ENCODE data around the gene SUSD4. TPM values are rescaled to one million over a fixed set of nuclear protein-coding genes. Genes with fewer than 3 reads are reported as not detected.
"Not testable (repeated sequence)": the region's sequence is repeated elsewhere in the genome, so short reads cannot be mapped to it uniquely, and the experiment has no call there.

Gene SUSD4
- total and polyA plus RNA-seq, 8 donors = 2.0 to 29.2 (median 25.0) TPM

DNA sequence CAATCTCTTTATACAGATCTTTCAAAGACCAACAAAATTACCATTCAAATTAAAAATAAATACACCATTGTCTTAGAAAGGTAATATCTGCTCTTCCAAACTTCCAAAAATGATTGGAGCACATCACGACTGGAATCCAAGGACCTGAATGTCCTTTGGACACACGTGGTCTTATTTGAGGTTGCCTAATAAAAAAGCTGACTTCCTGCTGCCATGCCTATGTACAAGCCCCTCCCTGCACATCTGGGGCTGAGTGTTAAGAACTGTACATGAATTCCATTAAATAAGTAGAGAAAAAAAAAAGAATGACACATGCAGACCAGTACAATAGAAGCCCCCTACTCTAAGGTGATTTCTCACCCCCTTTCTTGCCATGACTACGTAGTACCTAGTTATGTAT is 73.6 kb downstream of the SUSD4 start:
- no peak for ATAC-seq
- Histone ChIP-seq H3K4me1 (no peaks in the 10 kb centered on the region), H3K9me3 (no peaks in the 10 kb centered on the region), H3K27ac (no peak overlapping the region), H3K4me3 (no peak overlapping the region), H3K36me3 (no peaks in the 10 kb centered on the region), H3K27me3 (no peaks in the 10 kb centered on the region)
- TF ChIP-seq, protein P1, sequence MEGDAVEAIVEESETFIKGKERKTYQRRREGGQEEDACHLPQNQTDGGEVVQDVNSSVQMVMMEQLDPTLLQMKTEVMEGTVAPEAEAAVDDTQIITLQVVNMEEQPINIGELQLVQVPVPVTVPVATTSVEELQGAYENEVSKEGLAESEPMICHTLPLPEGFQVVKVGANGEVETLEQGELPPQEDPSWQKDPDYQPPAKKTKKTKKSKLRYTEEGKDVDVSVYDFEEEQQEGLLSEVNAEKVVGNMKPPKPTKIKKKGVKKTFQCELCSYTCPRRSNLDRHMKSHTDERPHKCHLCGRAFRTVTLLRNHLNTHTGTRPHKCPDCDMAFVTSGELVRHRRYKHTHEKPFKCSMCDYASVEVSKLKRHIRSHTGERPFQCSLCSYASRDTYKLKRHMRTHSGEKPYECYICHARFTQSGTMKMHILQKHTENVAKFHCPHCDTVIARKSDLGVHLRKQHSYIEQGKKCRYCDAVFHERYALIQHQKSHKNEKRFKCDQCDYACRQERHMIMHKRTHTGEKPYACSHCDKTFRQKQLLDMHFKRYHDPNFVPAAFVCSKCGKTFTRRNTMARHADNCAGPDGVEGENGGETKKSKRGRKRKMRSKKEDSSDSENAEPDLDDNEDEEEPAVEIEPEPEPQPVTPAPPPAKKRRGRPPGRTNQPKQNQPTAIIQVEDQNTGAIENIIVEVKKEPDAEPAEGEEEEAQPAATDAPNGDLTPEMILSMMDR (IDR thresholded peaks at IDR 0.05) = no peak
- intact Hi-C loops (cut with DNase I) = no loop called here
- DNase-seq = no peak

DNA sequence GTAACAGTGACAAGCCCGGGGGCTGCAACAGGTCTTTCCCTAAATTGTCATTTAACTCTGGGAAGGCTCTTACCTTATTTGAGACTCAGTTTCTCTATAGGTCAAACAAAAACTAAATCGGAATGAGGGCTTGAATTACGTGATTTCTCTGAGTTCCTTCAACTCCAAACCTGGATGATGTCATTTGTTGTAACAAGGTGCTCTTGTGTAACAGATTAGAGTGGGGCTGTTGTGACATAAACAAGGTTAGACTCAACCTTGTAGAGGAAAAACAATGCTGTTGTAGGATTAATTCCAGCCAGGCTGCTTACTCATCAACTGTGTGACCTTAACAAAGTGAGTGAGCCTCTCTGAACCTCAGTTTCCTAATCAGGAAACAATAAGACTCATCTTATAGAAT is 74.4 kb downstream of the SUSD4 start:
- DNase-seq = no peak
- TF ChIP-seq, protein P1 (IDR thresholded peaks at IDR 0.05) = no peak
- Histone ChIP-seq H3K36me3 (no peaks in the 10 kb centered on the region), H3K27me3 (no peaks in the 10 kb centered on the region), H3K27ac (no peak overlapping the region), H3K4me3 (no peak overlapping the region), H3K4me1 (no peaks in the 10 kb centered on the region), H3K9me3 (no peaks in the 10 kb centered on the region)
- ATAC-seq = no peak
- intact Hi-C loops (cut with DNase I) = no loop called here

DNA sequence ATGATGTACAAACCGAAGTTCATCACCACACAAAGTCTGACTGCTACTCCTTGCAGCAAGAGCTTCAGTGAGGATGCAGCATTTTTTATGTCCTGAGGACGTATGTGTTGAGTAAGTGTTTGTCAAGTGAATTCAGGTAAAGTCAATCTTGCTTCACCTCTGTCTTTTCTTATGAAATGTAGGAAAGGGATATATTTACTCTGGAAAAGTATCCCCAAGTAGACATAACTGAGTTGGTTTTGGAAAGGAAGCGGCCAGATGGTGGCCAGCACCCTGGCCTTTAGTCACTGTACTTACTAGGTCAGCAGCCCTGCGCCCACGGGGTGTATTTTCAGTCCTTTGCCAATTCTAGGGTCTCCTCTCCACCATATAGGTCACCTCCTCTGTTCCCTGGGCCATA is 75.2 kb downstream of the SUSD4 start:
- Histone ChIP-seq H3K4me1 (no peaks in the 10 kb centered on the region), H3K9me3 (no peaks in the 10 kb centered on the region), H3K36me3 (no peaks in the 10 kb centered on the region), H3K4me3 (no peak overlapping the region), H3K27ac (no peak overlapping the region), H3K27me3 (no peaks in the 10 kb centered on the region)
- DNase-seq (no peak), ATAC-seq (no peak)
- intact Hi-C loops (cut with DNase I) = no loop called here
- TF ChIP-seq, protein P1 (IDR thresholded peaks at IDR 0.05) = no peak

DNA sequence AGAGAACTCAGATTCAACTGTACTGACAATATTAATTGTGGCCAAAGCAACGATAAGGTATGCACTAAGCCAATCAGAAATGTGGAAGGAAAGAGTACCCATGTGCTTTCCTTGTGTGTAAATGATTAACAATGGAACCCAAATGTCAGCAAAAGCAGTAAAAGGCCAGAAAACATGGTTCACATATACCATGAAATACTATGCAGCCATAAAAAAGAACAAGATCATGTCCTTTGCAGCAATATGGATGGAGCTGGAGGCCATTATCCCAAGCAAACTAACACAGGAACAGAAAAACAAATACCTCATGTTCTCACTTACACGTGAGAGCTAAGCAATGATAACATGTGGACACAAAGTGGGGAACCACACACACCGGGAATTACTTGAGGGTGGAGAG is 78.5 kb downstream of the SUSD4 start:
- ATAC-seq (no peak), DNase-seq (no peak)
- TF ChIP-seq, protein P1 (IDR thresholded peaks at IDR 0.05) = no peak
- H3K4me1 ChIP-seq = no peaks in the 10 kb centered on the region
- no peaks in the 10 kb centered on the region for H3K27me3 ChIP-seq
- no peaks in the 10 kb centered on the region for H3K36me3 ChIP-seq
- intact Hi-C loops (cut with DNase I) = no loop called here
- no peak overlapping the region for H3K4me3 ChIP-seq
- H3K27ac ChIP-seq = no peak overlapping the region
- no peaks in the 10 kb centered on the region for H3K9me3 ChIP-seq

DNA sequence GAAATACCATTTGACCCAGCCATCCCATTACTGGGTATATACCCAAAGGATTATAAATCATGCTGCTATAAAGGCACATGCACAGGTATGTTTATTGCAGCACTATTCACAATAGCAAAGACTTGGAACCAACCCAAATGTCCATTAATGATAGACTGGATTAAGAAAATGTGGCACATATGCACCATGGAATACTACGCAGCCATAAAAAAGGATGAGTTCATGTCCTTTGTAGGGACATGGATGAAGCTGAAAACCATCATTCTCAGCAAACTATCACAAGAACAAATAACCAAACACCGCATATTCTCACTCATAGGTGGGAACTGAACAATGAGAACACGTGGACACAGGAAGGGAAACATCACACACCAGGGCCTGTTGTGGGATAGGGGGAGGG is 80.3 kb downstream of the SUSD4 start:
- H3K27me3 ChIP-seq; DNase-seq; H3K36me3 ChIP-seq; H3K4me3 ChIP-seq; ATAC-seq; intact Hi-C loops (cut with DNase I); H3K9me3 ChIP-seq; H3K4me1 ChIP-seq; H3K27ac ChIP-seq: not testable (repeated sequence)

DNA sequence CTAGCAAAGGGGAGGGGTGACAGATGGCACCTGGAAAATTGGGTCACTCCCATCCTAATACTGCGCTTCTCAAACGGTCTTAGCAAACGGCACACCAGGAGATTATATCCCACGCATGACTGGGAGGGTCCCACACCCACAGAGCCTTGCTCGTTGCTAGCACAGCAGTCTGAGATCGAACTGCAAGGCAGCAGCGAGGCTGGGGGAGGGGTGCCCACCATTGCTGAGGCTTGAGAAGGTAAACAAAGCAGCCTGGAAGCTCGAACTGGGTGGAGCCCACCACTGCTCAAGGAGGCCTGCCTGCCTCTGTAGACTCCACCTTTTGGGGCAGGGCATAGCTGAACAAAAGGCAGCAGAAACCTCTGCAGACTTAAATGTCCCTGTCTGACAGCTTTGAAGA is 85.7 kb downstream of the SUSD4 start:
- DNase-seq; ATAC-seq; H3K27ac ChIP-seq; H3K9me3 ChIP-seq; H3K27me3 ChIP-seq; H3K4me1 ChIP-seq; intact Hi-C loops (cut with DNase I); H3K36me3 ChIP-seq; H3K4me3 ChIP-seq: not testable (repeated sequence)

All from left lung (tissue), 10 donors.